HepG2 (cell line): ENCODE measurements around the gene AMIGO3.

Experiments used
- NFIC ChIP-seq: IDR thresholded peaks from 2 replicates; pipeline ENCODE4 v1.6.1; 2012; ENCODE audit warnings: mild to moderate bottlenecking, low read length, inconsistent platforms
- POLR2A ChIP-seq, 2 experiments: IDR thresholded peaks; 2 replicates each; pipeline ENCODE4 v1.6.1; 2011; ENCODE audit warnings: low read depth in 2 of 2, low read length in 2 of 2, mild to moderate bottlenecking in 1 of 2, moderate library complexity in 1 of 2; ENCODE audit not compliant: insufficient read depth in 1 of 2

DNA sequence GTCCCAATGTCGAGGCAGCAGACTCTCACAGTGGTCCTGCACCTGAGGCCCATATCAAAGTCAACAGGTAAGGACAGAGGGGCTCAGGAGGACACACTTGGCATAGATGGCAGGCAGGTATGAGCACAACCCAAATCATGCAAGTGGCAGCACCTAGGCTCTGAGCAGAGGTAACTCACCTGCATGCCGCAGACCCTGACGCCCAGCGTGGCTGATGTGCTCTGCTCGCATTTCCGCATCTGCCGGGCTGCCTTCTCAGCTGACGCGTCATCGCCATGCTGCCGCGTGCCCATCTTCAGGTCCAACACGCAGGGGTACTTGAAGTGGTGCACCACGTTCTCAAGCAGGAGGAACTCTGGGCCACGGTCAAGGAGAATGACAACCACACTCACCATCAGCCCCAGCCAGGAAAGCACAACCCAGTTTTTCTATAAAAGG lies 8.5 kb upstream of the AMIGO3 start:
- TF ChIP-seq NFIC (no peak), POLR2A (IDR thresholded peaks at IDR 0.05; ENCODE audit: insufficient read depth in 1 of 2, low read depth in 2 of 2, low read length in 2 of 2) (no peak)
